ENCODE data around the gene SVBP. TPM values are rescaled to one million over a fixed set of nuclear protein-coding genes. Genes with fewer than 3 reads are reported as not detected.

Gene SVBP, protein sequence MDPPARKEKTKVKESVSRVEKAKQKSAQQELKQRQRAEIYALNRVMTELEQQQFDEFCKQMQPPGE
- total RNA-seq (2022) (18.6 and 19.2 TPM in 2 replicates), Bru-seq, nascent RNA (percentile 64 among the genes with signal in this experiment), BruChase-seq, experiment 1, labeled RNA remaining after a 2-hour chase (percentile 57 among the genes with signal in this experiment), BruChase-seq, experiment 2, labeled RNA remaining after a 6-hour chase (percentile 64 among the genes with signal in this experiment)
- long read RNA-seq, transcript SVBP-201 (3 exons, 658 nt) = major isoform, 26 of 33 reads
- long read RNA-seq, partial matches to known transcripts = 0 of 33 reads
- long read RNA-seq, other reads (novel, unspliced or antisense) = 4 of 33 reads

GRCh38 chr1:42816585-42817439 is at the start of gene SVBP, which contains the start of gene ERMAP:
Gene SVBP (minus strand): TSS chr1:42817397. CDS start chr1:42816544, 853 bp downstream.
Gene ERMAP (plus strand): TSS chr1:42817122. CDS start chr1:42830449, 13,327 bp downstream.
- Mint-ChIP-seq H3K4me3 (ENCODE audit: unreplicated experiment) (peak within 1 kb of the TSS; percentile 87), H3K27me3 (ENCODE audit: insufficient read depth, unreplicated experiment) (no peaks in the 10 kb centered on the region), H3K36me3 (ENCODE audit: insufficient read depth, unreplicated experiment) (peaks cover 5% of the 10 kb centered on the region), H3K27ac (ENCODE audit: unreplicated experiment) (peak within 1 kb of the TSS; percentile 64), H3K4me1 (ENCODE audit: low read depth, unreplicated experiment) (peaks cover 7% of the 10 kb centered on the region), H3K9me3 (ENCODE audit: unreplicated experiment) (no peaks in the 10 kb centered on the region)
- no peaks in the 10 kb centered on the region for H3K36me3 ChIP-seq (ENCODE audit: control insufficient read depth, insufficient read depth, low read length)
- H3K4me1 ChIP-seq = peaks cover 6% of the 10 kb centered on the region; the same call in 1 of the 2 replicates
- no peaks in the 10 kb centered on the region for H3K9me3 ChIP-seq
- TF ChIP-seq, protein P1, sequence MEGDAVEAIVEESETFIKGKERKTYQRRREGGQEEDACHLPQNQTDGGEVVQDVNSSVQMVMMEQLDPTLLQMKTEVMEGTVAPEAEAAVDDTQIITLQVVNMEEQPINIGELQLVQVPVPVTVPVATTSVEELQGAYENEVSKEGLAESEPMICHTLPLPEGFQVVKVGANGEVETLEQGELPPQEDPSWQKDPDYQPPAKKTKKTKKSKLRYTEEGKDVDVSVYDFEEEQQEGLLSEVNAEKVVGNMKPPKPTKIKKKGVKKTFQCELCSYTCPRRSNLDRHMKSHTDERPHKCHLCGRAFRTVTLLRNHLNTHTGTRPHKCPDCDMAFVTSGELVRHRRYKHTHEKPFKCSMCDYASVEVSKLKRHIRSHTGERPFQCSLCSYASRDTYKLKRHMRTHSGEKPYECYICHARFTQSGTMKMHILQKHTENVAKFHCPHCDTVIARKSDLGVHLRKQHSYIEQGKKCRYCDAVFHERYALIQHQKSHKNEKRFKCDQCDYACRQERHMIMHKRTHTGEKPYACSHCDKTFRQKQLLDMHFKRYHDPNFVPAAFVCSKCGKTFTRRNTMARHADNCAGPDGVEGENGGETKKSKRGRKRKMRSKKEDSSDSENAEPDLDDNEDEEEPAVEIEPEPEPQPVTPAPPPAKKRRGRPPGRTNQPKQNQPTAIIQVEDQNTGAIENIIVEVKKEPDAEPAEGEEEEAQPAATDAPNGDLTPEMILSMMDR (IDR thresholded peaks at IDR 0.05; ENCODE audit: insufficient read depth in 1 of 2, low read depth in 1 of 2, low read length in 1 of 2, severe bottlenecking in 1 of 2, unreplicated experiment in 1 of 2) = no peak
- CTCF ChIA-PET = interaction anchor here (1.4 kb wide), 1 partner anchor 29 kb away, joined by 3 read pairs; the partner anchor contains the start of gene ZNF691
- H3K4me3 ChIP-seq (ENCODE audit: low read depth, low read length) = peak within 1 kb of the TSS; percentile 70
- intact Hi-C loops (cut with micrococcal nuclease; ENCODE audit: unreplicated experiment) = no loop called here
- POLR2A ChIA-PET = interaction anchor here (3.0 kb wide), 1 partner anchor 30 kb away, joined by 13 read pairs; the partner anchor contains the start of gene ZNF691
- peak; percentile 88 to 92 for DNase-seq
- H3K27me3 ChIP-seq (replicated peaks; ENCODE audit: control insufficient read depth, insufficient read depth, low read length) = no peaks in the 10 kb centered on the region
- BruUV-seq (replicated peaks) = no TSS peak

- CTCF ChIA-PET = no interaction called here
- Mint-ChIP-seq H3K36me3 (ENCODE audit: insufficient read depth, unreplicated experiment) (no peaks in the 10 kb centered on the region), H3K27me3 (ENCODE audit: insufficient read depth, unreplicated experiment) (no peaks in the 10 kb centered on the region), H3K4me1 (ENCODE audit: low read depth, unreplicated experiment) (no peaks in the 10 kb centered on the region), H3K9me3 (ENCODE audit: unreplicated experiment) (no peaks in the 10 kb centered on the region), H3K27ac (ENCODE audit: unreplicated experiment) (no peak overlapping the region), H3K4me3 (ENCODE audit: unreplicated experiment) (no peak overlapping the region)
- intact Hi-C loops (cut with micrococcal nuclease; ENCODE audit: unreplicated experiment) = no loop called here
- POLR2A ChIA-PET = no interaction called here
- BruUV-seq (replicated peaks) = no TSS peak
- no peak overlapping the region for H3K4me3 ChIP-seq (ENCODE audit: low read depth, low read length)
- no peak for DNase-seq
- H3K9me3 ChIP-seq = no peaks in the 10 kb centered on the region
- TF ChIP-seq, protein P1 (IDR thresholded peaks at IDR 0.05; ENCODE audit: insufficient read depth in 1 of 2, low read depth in 1 of 2, low read length in 1 of 2, severe bottlenecking in 1 of 2, unreplicated experiment in 1 of 2) = no peak
- no peaks in the 10 kb centered on the region for H3K36me3 ChIP-seq (ENCODE audit: control insufficient read depth, insufficient read depth, low read length)
- H3K4me1 ChIP-seq = no peaks in the 10 kb centered on the region
- H3K27me3 ChIP-seq (replicated peaks; ENCODE audit: control insufficient read depth, insufficient read depth, low read length) = no peaks in the 10 kb centered on the region
Measured at GRCh38 chr1:42866549-42866948, 49.4 kb upstream of the SVBP start.

DNA sequence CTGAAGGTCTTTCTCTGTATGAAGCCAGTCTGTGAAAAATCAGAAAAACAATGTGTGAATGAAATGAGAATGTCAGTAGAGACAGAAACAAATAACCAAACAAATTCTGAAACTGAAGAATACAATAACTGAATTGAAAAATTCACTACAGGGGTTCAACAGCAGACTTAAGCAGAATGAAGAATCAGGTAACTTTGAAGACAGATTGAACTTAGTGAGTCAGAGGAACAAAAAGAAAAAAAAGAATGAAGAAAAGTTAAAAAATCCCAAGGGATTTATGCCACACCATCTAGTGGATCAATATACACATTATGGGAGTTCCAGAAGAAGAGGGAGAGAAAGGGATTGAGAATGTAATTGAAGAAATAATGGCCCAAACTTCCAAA is 43.8 kb upstream of the SVBP start:
- no peak for DNase-seq
- ChIA-PET POLR2A (no interaction called here), CTCF (no interaction called here)
- H3K36me3 ChIP-seq (ENCODE audit: control insufficient read depth, insufficient read depth, low read length) = no peaks in the 10 kb centered on the region
- TF ChIP-seq, protein P1 (IDR thresholded peaks at IDR 0.05; ENCODE audit: insufficient read depth in 1 of 2, low read depth in 1 of 2, low read length in 1 of 2, severe bottlenecking in 1 of 2, unreplicated experiment in 1 of 2) = no peak
- H3K9me3 ChIP-seq = 0 out of 2 replicates have a peak, but pooled peaks cover 8% of the 10 kb centered on the region
- no peaks in the 10 kb centered on the region for H3K27me3 ChIP-seq (replicated peaks; ENCODE audit: control insufficient read depth, insufficient read depth, low read length)
- no peak overlapping the region for H3K4me3 ChIP-seq (ENCODE audit: low read depth, low read length)
- H3K4me1 Mint-ChIP-seq (ENCODE audit: low read depth, unreplicated experiment) = no peaks in the 10 kb centered on the region
- H3K27me3 Mint-ChIP-seq (ENCODE audit: insufficient read depth, unreplicated experiment) = no peaks in the 10 kb centered on the region
- intact Hi-C loops (cut with micrococcal nuclease; ENCODE audit: unreplicated experiment) = no loop called here
- H3K9me3 Mint-ChIP-seq (ENCODE audit: unreplicated experiment) = peaks cover 47% of the 10 kb centered on the region
- no peak overlapping the region for H3K4me3 Mint-ChIP-seq (ENCODE audit: unreplicated experiment)
- no peaks in the 10 kb centered on the region for H3K4me1 ChIP-seq
- no peak overlapping the region for H3K27ac Mint-ChIP-seq (ENCODE audit: unreplicated experiment)
- peaks cover under 1% of the 10 kb centered on the region for H3K36me3 Mint-ChIP-seq (ENCODE audit: insufficient read depth, unreplicated experiment)
- no TSS peak for BruUV-seq (replicated peaks)
